Dedifferentiated amniotic fluid mesenchymal stem cell (primary cell): ENCODE measurements around the gene GOLGA8T.
"Not testable (repeated sequence)": the region's sequence is repeated elsewhere in the genome, so short reads cannot be mapped to it uniquely, and the experiment has no call there.

Experiments
- DNase-seq: peaks from one replicate; pipeline ENCODE4 v3.0.0-alpha.2; 2016; ENCODE audit errors: extremely low spot score

GOLGA8T gene

GRCh38 chr15:30191639-30192038 lies 56.8 kb downstream of the GOLGA8T start:
- DNase-seq: not testable (repeated sequence)

DNA sequence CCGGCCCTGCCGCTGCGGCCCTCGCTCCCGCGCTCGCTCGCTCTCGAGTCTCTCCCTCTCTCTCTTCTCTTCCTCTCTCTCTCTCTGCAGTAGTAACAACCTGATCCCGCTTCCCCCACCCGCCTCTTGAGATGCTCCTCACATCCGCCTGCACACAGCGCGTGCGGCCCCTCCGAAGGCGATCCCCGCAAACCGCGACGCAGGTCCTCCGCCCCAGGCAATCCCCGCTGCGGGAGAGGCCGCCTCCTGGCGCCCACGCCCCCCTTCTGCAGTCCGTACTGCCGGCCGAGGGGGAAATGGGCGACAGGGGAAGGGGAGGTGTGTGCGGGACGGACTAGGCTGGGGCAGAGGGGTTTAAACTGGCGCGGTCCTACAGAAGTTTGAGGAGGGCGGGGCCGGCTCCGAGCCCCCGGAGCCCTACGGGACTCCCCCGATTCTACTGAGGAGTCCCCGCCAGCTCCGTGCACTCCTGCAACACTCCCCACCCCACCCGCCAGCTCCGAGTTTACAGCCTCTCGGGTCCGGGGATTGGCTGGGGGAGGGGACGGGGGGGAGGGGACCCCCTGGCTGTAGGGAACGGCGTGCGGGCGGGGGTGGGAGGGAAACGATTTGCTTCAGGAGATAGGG lies 57.4 kb downstream of the GOLGA8T start:
- DNase-seq: not testable (repeated sequence)

DNA sequence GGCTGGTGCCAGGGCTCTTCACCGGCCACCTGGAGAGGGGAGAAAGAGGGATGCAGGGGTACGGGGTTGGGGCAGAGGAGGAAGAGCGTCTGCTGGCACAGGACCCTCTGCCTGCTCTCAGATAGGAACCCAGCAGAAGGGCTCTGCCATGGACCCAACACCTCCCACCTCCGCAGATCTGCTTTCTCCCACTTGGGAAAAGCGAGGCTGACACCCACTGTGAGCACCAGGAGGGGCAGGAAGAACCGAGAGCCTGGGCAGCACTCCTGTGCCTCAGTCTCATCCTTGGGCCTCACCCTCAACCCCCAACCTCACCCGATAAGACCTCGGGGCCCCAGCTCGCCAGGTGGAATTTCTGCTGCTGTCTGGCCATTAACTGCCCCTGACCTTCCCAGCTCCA lies 58.0 kb downstream of the GOLGA8T start:
- DNase-seq: not testable (repeated sequence)
